HEK293 (cell line): ENCODE data around the gene CFAP99.

Source experiments
- CTCF ChIA-PET: fragments of 350-600 bp; formaldehyde crosslinking; extraction: SDS; loops from one replicate; lab custom pipeline; 2021; ENCODE audit warnings: antibody characterized with exemption; lab: Yijun Ruan, JAX
- POLR2A ChIA-PET: fragments of 300-600 bp; formaldehyde crosslinking; extraction: SDS; loops from one replicate; lab custom pipeline; 2020; ENCODE audit warnings: antibody characterized with exemption, inconsistent platforms; lab: Yijun Ruan, JAX
- H3K27ac ChIP-seq: fragments of 200-500 bp; sonication (Bioruptor generic); 2 replicates; pipeline ENCODE4 v1.5.1; 2014; ENCODE audit warnings: low read depth, low read length, control low read depth, inconsistent platforms; ENCODE audit errors: extremely low read depth
- H3K36me3 ChIP-seq, 2 experiments: fragments of 200-500 bp in 1 of 2; sonication (Bioruptor generic) in 1 of 2; 1 replicate in 1 of 2; 2 replicates in 1 of 2; pipeline ENCODE4 v1.5.1; 2014 to 2017; ENCODE audit warnings: inconsistent platforms in 2 of 2, low read length in 2 of 2; ENCODE audit not compliant: control insufficient read depth in 2 of 2, insufficient read depth in 1 of 2
- H3K4me1 ChIP-seq: fragments of 200-500 bp; sonication (Bioruptor generic); 2 replicates; pipeline ENCODE4 v1.5.1; 2014; ENCODE audit warnings: mild to moderate bottlenecking, low read length, inconsistent platforms; ENCODE audit not compliant: control insufficient read depth, insufficient read depth
- H3K4me3 ChIP-seq: 2 replicates; pipeline ENCODE4 v1.5.1; 2011; ENCODE audit warnings: low read depth, mild to moderate bottlenecking, control low read depth, low read length, moderate library complexity
- H3K9me3 ChIP-seq: fragments of 200-500 bp; sonication (Bioruptor generic); 2 replicates; pipeline ENCODE4 v1.5.1; 2014; ENCODE audit warnings: low read depth, low read length, inconsistent platforms; ENCODE audit not compliant: control insufficient read depth, insufficient read depth
- EGR2 ChIP-seq: fragments of 450-650 bp; formaldehyde crosslinking; IDR thresholded peaks from 2 replicates; pipeline ENCODE4 v1.5.1; 2016; ENCODE audit warnings: low read depth, missing biosample characterization, missing genetic modification characterization
- HOXA7 ChIP-seq: sonication (generic); formaldehyde crosslinking; IDR thresholded peaks from 2 replicates; pipeline ENCODE4 v1.8.1; 2022; ENCODE audit warnings: missing genetic modification reagents, borderline replicate concordance
- INSM2 ChIP-seq: fragments of 450-650 bp; formaldehyde crosslinking; IDR thresholded peaks from 2 replicates; pipeline ENCODE4 v1.5.1; 2016; ENCODE audit warnings: missing biosample characterization, missing genetic modification characterization
- KLF7 ChIP-seq: fragments of 450-650 bp; formaldehyde crosslinking; IDR thresholded peaks from 2 replicates; pipeline ENCODE4 v1.5.1; 2016; ENCODE audit warnings: missing biosample characterization, missing genetic modification characterization, borderline replicate concordance
- MYNN ChIP-seq: fragments of 450-650 bp; formaldehyde crosslinking; IDR thresholded peaks from 2 replicates; pipeline ENCODE4 v1.5.1; 2016; ENCODE audit warnings: missing biosample characterization, missing genetic modification characterization, borderline replicate concordance
- PBX3 ChIP-seq: sonication (generic); formaldehyde crosslinking; IDR thresholded peaks from 2 replicates; pipeline ENCODE4 v1.8.1; 2022; ENCODE audit warnings: mild to moderate bottlenecking, moderate library complexity, missing genetic modification reagents
- PRDM1 ChIP-seq: fragments of 450-650 bp; formaldehyde crosslinking; IDR thresholded peaks from 2 replicates; pipeline ENCODE4; 2016; ENCODE audit warnings: missing biosample characterization, missing genetic modification characterization
- REPIN1 ChIP-seq: fragments of 450-650 bp; formaldehyde crosslinking; IDR thresholded peaks from 2 replicates; pipeline ENCODE4 v1.5.1; 2017; ENCODE audit warnings: missing biosample characterization, missing genetic modification characterization, low read depth
- YY2 ChIP-seq: fragments of 450-650 bp; formaldehyde crosslinking; IDR thresholded peaks from 2 replicates; pipeline ENCODE4 v1.5.1; 2016; ENCODE audit warnings: missing biosample characterization, missing genetic modification characterization
- ZBTB21 ChIP-seq: fragments of 450-650 bp; formaldehyde crosslinking; IDR thresholded peaks from 2 replicates; pipeline ENCODE4 v1.5.1; 2017; ENCODE audit warnings: missing biosample characterization, missing genetic modification characterization
- ZBTB8A ChIP-seq: fragments of 450-650 bp; formaldehyde crosslinking; IDR thresholded peaks from 2 replicates; pipeline ENCODE4 v1.5.1; 2016; ENCODE audit warnings: missing biosample characterization, missing genetic modification characterization
- ZFP37 ChIP-seq: fragments of 450-650 bp; formaldehyde crosslinking; IDR thresholded peaks from 2 replicates; pipeline ENCODE4 v1.5.1; 2016; ENCODE audit warnings: missing biosample characterization, missing genetic modification characterization
- ZNF157 ChIP-seq: fragments of 450-650 bp; formaldehyde crosslinking; IDR thresholded peaks from 2 replicates; pipeline ENCODE4 v1.5.1; 2016; ENCODE audit warnings: missing biosample characterization, missing genetic modification characterization
- ZNF202 ChIP-seq: fragments of 450-650 bp; formaldehyde crosslinking; IDR thresholded peaks from 2 replicates; pipeline ENCODE4 v1.5.1; 2016; ENCODE audit warnings: missing biosample characterization, missing genetic modification characterization, borderline replicate concordance
- ZNF302 ChIP-seq: fragments of 450-650 bp; formaldehyde crosslinking; IDR thresholded peaks from 2 replicates; pipeline ENCODE4 v1.5.1; 2016; ENCODE audit warnings: missing biosample characterization, missing genetic modification characterization, low read depth
- ZNF416 ChIP-seq: fragments of 450-650 bp; formaldehyde crosslinking; IDR thresholded peaks from 2 replicates; pipeline ENCODE4 v1.5.1; 2016; ENCODE audit warnings: missing biosample characterization, missing genetic modification characterization
- ZNF621 ChIP-seq: fragments of 450-650 bp; formaldehyde crosslinking; IDR thresholded peaks from 2 replicates; pipeline ENCODE4 v1.5.1; 2017; ENCODE audit warnings: missing biosample characterization, missing genetic modification characterization
- ZNF626 ChIP-seq: fragments of 450-650 bp; sonication (Bioruptor Pico); formaldehyde crosslinking; IDR thresholded peaks from 2 replicates; pipeline ENCODE4 v1.5.1; 2018; ENCODE audit warnings: missing biosample characterization, missing genetic modification characterization, inconsistent platforms
- ZNF664 ChIP-seq: fragments of 450-650 bp; formaldehyde crosslinking; IDR thresholded peaks from 2 replicates; pipeline ENCODE4 v1.5.1; 2016; ENCODE audit warnings: missing biosample characterization, missing genetic modification characterization
- ZNF704 ChIP-seq: fragments of 450-650 bp; formaldehyde crosslinking; IDR thresholded peaks from 2 replicates; pipeline ENCODE4 v1.5.1; 2016; ENCODE audit warnings: missing biosample characterization, missing genetic modification characterization
- ZNF837 ChIP-seq: fragments of 450-650 bp; formaldehyde crosslinking; IDR thresholded peaks from 2 replicates; pipeline ENCODE4 v1.5.1; 2016; ENCODE audit warnings: missing biosample characterization, missing genetic modification characterization
- TF ChIP-seq, protein P1 (sequence below): fragments of 450-650 bp; formaldehyde crosslinking; IDR thresholded peaks from 2 replicates; pipeline ENCODE4 v1.5.1; 2017; ENCODE audit warnings: missing biosample characterization, missing genetic modification characterization
- TF ChIP-seq, protein P2 (sequence below): fragments of 450-650 bp; formaldehyde crosslinking; IDR thresholded peaks from 2 replicates; pipeline ENCODE4 v1.5.1; 2016; ENCODE audit warnings: missing biosample characterization, missing genetic modification characterization

The CFAP99 gene

DNA sequence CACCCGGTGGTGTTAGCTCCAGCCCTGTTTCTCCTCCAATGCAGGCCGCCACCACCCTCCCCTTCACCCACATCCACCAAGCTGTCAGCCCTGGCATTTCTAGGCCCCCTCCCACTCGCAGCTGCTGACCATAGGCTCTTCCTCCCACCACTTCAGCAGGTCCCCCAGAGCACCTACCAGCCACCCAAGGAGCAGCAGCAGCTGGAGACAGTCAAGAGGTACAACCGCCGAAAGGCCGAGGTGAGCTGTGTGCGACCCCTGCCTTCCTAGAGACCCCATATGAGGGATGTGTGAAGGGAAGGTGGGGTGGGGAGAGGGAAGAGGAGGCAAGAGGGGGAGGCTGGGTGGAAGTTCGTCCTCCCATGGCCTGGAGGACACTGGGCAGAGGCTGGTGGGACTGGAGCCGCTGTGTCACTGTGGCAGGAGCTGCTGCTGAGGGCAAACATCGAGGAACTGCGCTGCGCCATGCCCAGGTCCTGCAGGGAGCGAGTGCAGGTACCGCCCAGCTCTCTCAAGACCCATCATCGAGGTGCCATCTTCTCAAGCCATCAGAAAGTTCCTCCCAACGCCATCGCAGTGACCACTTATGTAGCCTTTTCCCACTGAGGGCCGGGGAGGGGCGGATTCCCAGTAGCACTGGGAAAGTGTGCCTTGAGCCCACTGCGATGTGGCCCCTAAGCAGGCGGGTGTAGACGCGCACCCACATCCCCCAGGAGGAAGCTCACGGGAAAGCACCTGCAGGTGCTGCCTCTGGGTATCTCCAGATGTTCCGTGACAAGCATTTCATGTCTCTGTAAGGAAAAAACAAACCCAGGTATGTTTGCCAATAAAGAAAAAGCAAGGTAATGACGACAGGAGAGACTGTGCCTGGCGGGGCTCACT, 31.0 kb downstream of the CFAP99 start:
- Histone ChIP-seq H3K4me3 (no peak overlapping the region), H3K4me1 (no peaks in the 10 kb centered on the region), H3K9me3 (no peaks in the 10 kb centered on the region), H3K36me3 (no peaks in the 10 kb centered on the region), H3K27ac (no peak overlapping the region)
- CTCF ChIA-PET: no interaction called here
- peak; percentile 56 for TF ChIP-seq EGR2 (tag by site-specific recombination)
- TF ChIP-seq KLF7 (tag by site-specific recombination): no peak
- POLR2A ChIA-PET: no interaction called here

- H3K36me3 ChIP-seq: no peaks in the 10 kb centered on the region
- no peaks in the 10 kb centered on the region for H3K4me1 ChIP-seq
- POLR2A ChIA-PET: no interaction called here
- no peak overlapping the region for H3K4me3 ChIP-seq
- no peaks in the 10 kb centered on the region for H3K9me3 ChIP-seq
- TF ChIP-seq PBX3 (CRISPR knock-in tag): no peak
- TF ChIP-seq, protein P1, sequence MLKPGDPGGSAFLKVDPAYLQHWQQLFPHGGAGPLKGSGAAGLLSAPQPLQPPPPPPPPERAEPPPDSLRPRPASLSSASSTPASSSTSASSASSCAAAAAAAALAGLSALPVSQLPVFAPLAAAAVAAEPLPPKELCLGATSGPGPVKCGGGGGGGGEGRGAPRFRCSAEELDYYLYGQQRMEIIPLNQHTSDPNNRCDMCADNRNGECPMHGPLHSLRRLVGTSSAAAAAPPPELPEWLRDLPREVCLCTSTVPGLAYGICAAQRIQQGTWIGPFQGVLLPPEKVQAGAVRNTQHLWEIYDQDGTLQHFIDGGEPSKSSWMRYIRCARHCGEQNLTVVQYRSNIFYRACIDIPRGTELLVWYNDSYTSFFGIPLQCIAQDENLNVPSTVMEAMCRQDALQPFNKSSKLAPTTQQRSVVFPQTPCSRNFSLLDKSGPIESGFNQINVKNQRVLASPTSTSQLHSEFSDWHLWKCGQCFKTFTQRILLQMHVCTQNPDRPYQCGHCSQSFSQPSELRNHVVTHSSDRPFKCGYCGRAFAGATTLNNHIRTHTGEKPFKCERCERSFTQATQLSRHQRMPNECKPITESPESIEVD (tag by site-specific recombination): no peak
- TF ChIP-seq ZNF837 (tag by site-specific recombination): no peak
- TF ChIP-seq ZFP37: no peak
- no peak for TF ChIP-seq ZNF664
- TF ChIP-seq INSM2 (tag by site-specific recombination): no peak
- TF ChIP-seq MYNN (tag by site-specific recombination): no peak
- no peak for TF ChIP-seq ZNF302 (tag by site-specific recombination)
- TF ChIP-seq ZNF416 (tag by site-specific recombination): no peak
- TF ChIP-seq HOXA7 (CRISPR knock-in tag): no peak
- CTCF ChIA-PET: interaction anchor here (0.6 kb wide), 2 partner anchors 9 to 23 kb away, joined by 3 to 7 read pairs; no protein-coding TSS in a partner anchor
- no peak overlapping the region for H3K27ac ChIP-seq
Measured at GRCh38 chr4:2450394-2451035, 31.8 kb downstream of the CFAP99 start.

GRCh38 chr4:2451036-2451520, 32.3 kb downstream of the CFAP99 start:
- POLR2A ChIA-PET: no interaction called here
- no peak for TF ChIP-seq ZBTB21 (tag by site-specific recombination)
- TF ChIP-seq ZNF202: no peak
- TF ChIP-seq MYNN (tag by site-specific recombination): no peak
- TF ChIP-seq ZNF704 (tag by site-specific recombination): no peak
- TF ChIP-seq, protein P2, sequence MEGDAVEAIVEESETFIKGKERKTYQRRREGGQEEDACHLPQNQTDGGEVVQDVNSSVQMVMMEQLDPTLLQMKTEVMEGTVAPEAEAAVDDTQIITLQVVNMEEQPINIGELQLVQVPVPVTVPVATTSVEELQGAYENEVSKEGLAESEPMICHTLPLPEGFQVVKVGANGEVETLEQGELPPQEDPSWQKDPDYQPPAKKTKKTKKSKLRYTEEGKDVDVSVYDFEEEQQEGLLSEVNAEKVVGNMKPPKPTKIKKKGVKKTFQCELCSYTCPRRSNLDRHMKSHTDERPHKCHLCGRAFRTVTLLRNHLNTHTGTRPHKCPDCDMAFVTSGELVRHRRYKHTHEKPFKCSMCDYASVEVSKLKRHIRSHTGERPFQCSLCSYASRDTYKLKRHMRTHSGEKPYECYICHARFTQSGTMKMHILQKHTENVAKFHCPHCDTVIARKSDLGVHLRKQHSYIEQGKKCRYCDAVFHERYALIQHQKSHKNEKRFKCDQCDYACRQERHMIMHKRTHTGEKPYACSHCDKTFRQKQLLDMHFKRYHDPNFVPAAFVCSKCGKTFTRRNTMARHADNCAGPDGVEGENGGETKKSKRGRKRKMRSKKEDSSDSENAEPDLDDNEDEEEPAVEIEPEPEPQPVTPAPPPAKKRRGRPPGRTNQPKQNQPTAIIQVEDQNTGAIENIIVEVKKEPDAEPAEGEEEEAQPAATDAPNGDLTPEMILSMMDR (tag by site-specific recombination): no peak
- no peak for TF ChIP-seq ZNF626 (tag by site-specific recombination)
- TF ChIP-seq ZNF157 (tag by site-specific recombination): no peak
- no peak for TF ChIP-seq ZBTB8A (tag by site-specific recombination)
- TF ChIP-seq ZNF621: no peak
- TF ChIP-seq REPIN1 (tag by site-specific recombination): no peak
- no peak for TF ChIP-seq YY2 (tag by site-specific recombination)
- no peak for TF ChIP-seq PRDM1 (tag by site-specific recombination)

More at GRCh38 chr4:2451036-2451520, 32.3 kb downstream of the CFAP99 start:
- CTCF ChIA-PET: interaction anchor here (0.6 kb wide), 2 partner anchors 9 to 23 kb away, joined by 3 to 7 read pairs; no protein-coding TSS in a partner anchor
- Histone ChIP-seq H3K4me1 (no peaks in the 10 kb centered on the region), H3K4me3 (no peak overlapping the region), H3K36me3 (no peaks in the 10 kb centered on the region), H3K9me3 (no peaks in the 10 kb centered on the region), H3K27ac (no peak overlapping the region)
